NCI-H226 (cell line): ENCODE measurements around the gene CNTNAP2.

Source experiments
- DNase-seq: peaks from one replicate; pipeline ENCODE4 v3.0.0-alpha.2; 2015

CNTNAP2 gene

GRCh38 chr7:146701166-146701565, 584.6 kb downstream of the CNTNAP2 start:
- no peak for DNase-seq

GRCh38 chr7:146702898-146703297, 586.3 kb downstream of the CNTNAP2 start:
- DNase-seq: no peak

GRCh38 chr7:146709451-146710027, 592.9 kb downstream of the CNTNAP2 start:
- no peak for DNase-seq

- no peak for DNase-seq
Observed at GRCh38 chr7:146713205-146713604, 596.6 kb downstream of the CNTNAP2 start.

GRCh38 chr7:146713934-146714333, 597.3 kb downstream of the CNTNAP2 start:
- DNase-seq: no peak

- no peak for DNase-seq
Observed at GRCh38 chr7:146720195-146720594, 603.6 kb downstream of the CNTNAP2 start.

GRCh38 chr7:146722986-146723385, 606.4 kb downstream of the CNTNAP2 start:
- no peak for DNase-seq

GRCh38 chr7:146725520-146725919, 608.9 kb downstream of the CNTNAP2 start:
- no peak for DNase-seq

GRCh38 chr7:146728141-146728540, 611.5 kb downstream of the CNTNAP2 start:
- DNase-seq: no peak

- DNase-seq: no peak
Observed at GRCh38 chr7:146728611-146729010, 612.0 kb downstream of the CNTNAP2 start.

- DNase-seq: no peak
Observed at GRCh38 chr7:146731185-146731584, 614.6 kb downstream of the CNTNAP2 start.

- DNase-seq: no peak
Observed at GRCh38 chr7:146735992-146736391, 619.4 kb downstream of the CNTNAP2 start.

- no peak for DNase-seq
Observed at GRCh38 chr7:146736446-146737190, 620.0 kb downstream of the CNTNAP2 start.

GRCh38 chr7:146740039-146740438, 623.4 kb downstream of the CNTNAP2 start:
- no peak for DNase-seq

- DNase-seq: no peak
Observed at GRCh38 chr7:146741911-146742310, 625.3 kb downstream of the CNTNAP2 start.

GRCh38 chr7:146754385-146754784, 637.8 kb downstream of the CNTNAP2 start:
- no peak for DNase-seq

GRCh38 chr7:146755585-146755984, 639.0 kb downstream of the CNTNAP2 start:
- no peak for DNase-seq

GRCh38 chr7:146764458-146764857, 647.9 kb downstream of the CNTNAP2 start:
- no peak for DNase-seq

GRCh38 chr7:146768957-146769356, 652.4 kb downstream of the CNTNAP2 start:
- no peak for DNase-seq

- DNase-seq: no peak
Observed at GRCh38 chr7:146772601-146773000, 656.0 kb downstream of the CNTNAP2 start.

- no peak for DNase-seq
Observed at GRCh38 chr7:146773506-146773905, 656.9 kb downstream of the CNTNAP2 start.

GRCh38 chr7:146781352-146782116, 664.9 kb downstream of the CNTNAP2 start:
- DNase-seq: no peak

- no peak for DNase-seq
Observed at GRCh38 chr7:146787266-146787665, 670.7 kb downstream of the CNTNAP2 start.

GRCh38 chr7:146788008-146788407, 671.4 kb downstream of the CNTNAP2 start:
- DNase-seq: no peak
